ENCODE data around the gene MTMR1. TPM values are rescaled to one million over a fixed set of nuclear protein-coding genes. Genes with fewer than 3 reads are reported as not detected.

The MTMR1 gene
- total RNA-seq, 1 experiment from 2014 or later: 17.5 TPM

DNA sequence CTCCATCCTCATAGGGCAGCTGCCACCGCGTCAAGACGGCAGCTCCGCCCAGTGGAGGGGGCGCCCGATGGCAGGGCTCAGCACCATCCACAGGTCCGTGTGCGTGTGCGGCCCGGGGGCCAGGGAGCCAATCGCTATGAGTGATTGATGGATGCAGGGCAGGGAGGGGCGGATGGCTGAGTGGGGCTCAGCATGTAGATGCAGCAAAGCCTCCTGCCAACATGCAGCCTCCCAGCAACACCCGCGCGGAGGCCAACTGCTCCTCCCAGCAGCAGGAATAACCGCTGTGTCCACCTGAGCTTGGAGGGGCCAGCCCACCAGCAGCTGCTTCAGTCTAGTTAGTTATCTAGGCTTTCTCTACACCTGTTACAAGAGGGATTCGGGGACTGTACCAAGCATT lies 77.4 kb downstream of the MTMR1 start:
- no peaks in the 10 kb centered on the region for H3K27me3 ChIP-seq (replicated peaks)
- no peak overlapping the region for H3K4me3 ChIP-seq
- peaks cover 16% of the 10 kb centered on the region for H3K4me1 ChIP-seq (replicated peaks)
- no peak overlapping the region for H3K27ac ChIP-seq
- no peaks in the 10 kb centered on the region for H3K9me3 ChIP-seq (replicated peaks)
- no peaks in the 10 kb centered on the region for H3K36me3 ChIP-seq
- DNase-seq (ENCODE audit: low read depth in 1 of 2, low spot score in 2 of 2): no peak

DNA sequence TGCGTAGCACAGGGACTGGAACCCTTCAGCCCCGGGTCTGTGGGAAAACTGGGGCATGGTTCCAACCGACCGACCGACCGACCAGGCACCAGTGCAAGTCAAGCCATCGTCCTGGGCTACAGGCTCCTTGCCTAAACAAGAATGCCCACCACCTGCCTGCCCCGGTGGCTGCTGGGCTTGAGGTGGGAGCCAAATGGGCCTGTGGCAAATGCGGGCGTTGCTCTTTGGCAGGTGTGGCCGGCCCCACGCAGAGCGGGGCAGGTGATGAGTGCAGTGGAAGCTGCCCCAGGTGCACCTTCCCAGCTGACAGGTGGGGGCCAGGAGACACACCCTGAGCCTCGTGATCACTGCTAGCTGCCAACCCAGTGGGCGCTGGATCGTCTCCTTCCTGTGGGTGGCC lies 77.9 kb downstream of the MTMR1 start:
- H3K4me1 ChIP-seq (replicated peaks): peaks cover 16% of the 10 kb centered on the region
- no peak overlapping the region for H3K27ac ChIP-seq
- no peak for DNase-seq (ENCODE audit: low read depth in 1 of 2, low spot score in 2 of 2)
- H3K27me3 ChIP-seq (replicated peaks): no peaks in the 10 kb centered on the region
- no peaks in the 10 kb centered on the region for H3K36me3 ChIP-seq
- no peaks in the 10 kb centered on the region for H3K9me3 ChIP-seq (replicated peaks)
- no peak overlapping the region for H3K4me3 ChIP-seq

DNA sequence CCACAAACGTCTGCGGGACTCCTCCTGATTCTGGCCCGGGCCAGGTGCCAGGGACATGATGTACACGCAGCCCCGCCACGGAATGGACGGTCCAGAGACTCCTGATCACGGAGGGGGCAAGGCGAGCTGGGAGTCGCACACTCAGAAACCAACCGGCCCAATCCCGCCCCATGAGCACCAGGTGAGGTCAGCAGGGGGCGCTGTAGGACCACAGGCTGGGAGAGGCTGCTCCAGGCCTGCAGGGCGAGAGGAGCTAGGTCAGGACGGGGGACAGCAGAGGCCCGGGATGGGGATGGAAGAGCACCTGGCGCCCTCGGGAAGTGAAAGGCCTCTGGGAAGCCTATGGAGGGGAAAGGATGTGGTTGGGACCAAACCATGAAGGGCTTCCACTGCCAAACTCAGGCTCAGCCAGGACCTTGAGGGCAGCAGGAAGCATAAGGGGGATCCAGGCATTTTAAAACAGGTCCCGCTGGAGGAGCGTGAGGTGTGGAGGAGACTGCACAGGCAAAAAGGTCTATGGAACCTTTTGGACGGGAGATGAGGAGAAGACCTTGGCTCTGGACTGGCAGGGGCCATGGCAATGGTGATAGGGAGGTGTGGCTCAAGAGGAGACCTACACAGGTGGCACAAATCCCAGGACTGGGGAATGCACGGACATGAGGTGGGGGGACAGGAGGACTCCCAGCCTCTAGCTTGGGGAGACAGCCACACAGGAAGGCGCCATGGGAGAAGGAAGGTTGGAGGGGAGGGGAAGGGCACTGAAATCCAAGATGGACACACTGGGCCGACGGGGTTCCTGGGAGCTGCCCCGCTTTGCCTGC lies 79.2 kb downstream of the MTMR1 start:
- H3K36me3 ChIP-seq: no peaks in the 10 kb centered on the region
- H3K27ac ChIP-seq: no peak overlapping the region
- no peaks in the 10 kb centered on the region for H3K9me3 ChIP-seq (replicated peaks)
- peaks cover 8% of the 10 kb centered on the region for H3K4me1 ChIP-seq (replicated peaks)
- no peak overlapping the region for H3K4me3 ChIP-seq
- no peaks in the 10 kb centered on the region for H3K27me3 ChIP-seq (replicated peaks)
- DNase-seq (ENCODE audit: low read depth in 1 of 2, low spot score in 2 of 2): peak; percentile 56 to 67

DNA sequence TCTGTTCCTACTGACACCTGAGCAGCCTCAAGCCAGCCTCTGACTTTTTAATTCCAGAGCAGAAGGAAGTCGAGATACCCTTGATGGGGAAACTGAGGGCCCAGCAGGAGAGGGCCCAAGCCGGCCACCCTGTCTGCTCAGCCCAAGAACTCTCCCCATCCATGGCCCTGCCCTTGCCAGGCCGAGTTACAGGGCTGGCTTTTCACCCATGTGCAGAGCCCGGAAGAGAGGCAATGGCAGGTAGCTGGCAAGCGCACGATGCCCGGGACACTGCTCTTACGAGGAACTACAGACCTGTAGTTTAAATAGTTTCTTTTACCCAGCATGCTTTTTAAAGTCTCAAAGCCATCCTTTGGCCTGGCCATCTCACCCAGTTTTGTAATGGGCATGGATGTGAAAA lies 79.9 kb downstream of the MTMR1 start:
- Histone ChIP-seq H3K27ac (no peak overlapping the region), H3K36me3 (no peaks in the 10 kb centered on the region), H3K4me3 (no peak overlapping the region), H3K4me1 (replicated peaks) (peaks cover under 1% of the 10 kb centered on the region), H3K9me3 (replicated peaks) (no peaks in the 10 kb centered on the region), H3K27me3 (replicated peaks) (no peaks in the 10 kb centered on the region)
- no peak for DNase-seq (ENCODE audit: low read depth in 1 of 2, low spot score in 2 of 2)

DNA sequence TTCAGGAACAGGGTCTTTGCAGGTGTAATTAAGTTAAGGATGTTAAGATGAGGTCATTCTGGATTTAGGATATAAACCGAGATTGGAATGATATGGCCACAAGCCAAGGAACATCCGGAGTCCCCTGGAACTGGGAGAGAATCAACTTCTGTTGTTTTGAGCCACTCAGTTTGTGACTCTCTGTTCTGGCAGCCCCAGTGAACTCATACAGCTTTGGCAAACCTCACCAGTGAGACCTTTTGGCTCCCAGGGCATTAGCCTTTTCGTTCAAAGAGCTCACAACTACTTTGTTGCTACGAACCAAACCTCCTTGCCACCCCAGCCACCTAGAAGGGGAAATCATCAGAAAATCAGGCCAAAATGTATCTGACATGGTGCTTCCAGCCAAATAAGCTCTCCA lies 80.4 kb downstream of the MTMR1 start:
- Histone ChIP-seq H3K4me3 (no peak overlapping the region), H3K27me3 (replicated peaks) (no peaks in the 10 kb centered on the region), H3K9me3 (replicated peaks) (no peaks in the 10 kb centered on the region), H3K36me3 (no peaks in the 10 kb centered on the region), H3K4me1 (replicated peaks) (no peaks in the 10 kb centered on the region), H3K27ac (no peak overlapping the region)
- no peak for DNase-seq (ENCODE audit: low read depth in 1 of 2, low spot score in 2 of 2)

DNA sequence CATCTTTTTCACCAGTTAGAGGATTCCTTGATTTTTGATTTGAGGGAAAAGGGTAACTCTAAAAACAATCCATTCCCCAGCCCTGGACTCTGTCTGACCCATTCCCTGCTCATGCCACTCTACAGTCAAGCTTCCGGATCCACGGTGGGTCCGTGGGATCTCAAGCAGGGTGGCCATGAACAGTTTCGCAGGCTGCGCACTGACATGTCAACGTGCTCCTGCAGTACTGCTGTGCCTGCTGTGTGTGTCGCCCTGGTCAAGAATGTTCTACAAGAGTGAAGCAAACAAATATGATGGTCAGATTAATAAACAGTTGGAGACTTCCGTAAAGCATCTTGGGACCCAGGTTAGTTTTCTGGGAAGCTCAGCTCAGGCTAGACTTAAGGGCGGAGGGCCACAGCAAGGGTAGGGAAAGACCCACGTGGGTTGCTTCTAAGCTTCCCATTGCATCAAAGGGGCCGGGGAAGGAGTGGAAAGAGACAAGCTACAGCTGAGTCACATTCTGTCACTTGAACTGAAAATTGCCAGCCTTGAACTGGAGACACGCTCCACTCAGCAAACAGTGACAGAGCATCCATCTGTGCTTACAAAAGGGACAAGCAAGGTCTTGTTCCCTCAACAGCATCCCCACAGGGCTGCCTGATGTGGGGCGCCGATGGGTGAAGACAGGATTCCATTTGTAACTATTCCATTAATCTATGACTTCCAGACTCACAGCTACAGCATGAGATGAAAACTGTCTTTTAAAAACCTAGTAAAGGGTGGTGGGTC lies 81.8 kb downstream of the MTMR1 start:
- Histone ChIP-seq H3K4me1 (replicated peaks) (no peaks in the 10 kb centered on the region), H3K27me3 (replicated peaks) (no peaks in the 10 kb centered on the region), H3K4me3 (no peak overlapping the region), H3K36me3 (no peaks in the 10 kb centered on the region), H3K9me3 (replicated peaks) (no peaks in the 10 kb centered on the region), H3K27ac (no peak overlapping the region)
- DNase-seq (ENCODE audit: low read depth in 1 of 2, low spot score in 2 of 2): no peak

DNA sequence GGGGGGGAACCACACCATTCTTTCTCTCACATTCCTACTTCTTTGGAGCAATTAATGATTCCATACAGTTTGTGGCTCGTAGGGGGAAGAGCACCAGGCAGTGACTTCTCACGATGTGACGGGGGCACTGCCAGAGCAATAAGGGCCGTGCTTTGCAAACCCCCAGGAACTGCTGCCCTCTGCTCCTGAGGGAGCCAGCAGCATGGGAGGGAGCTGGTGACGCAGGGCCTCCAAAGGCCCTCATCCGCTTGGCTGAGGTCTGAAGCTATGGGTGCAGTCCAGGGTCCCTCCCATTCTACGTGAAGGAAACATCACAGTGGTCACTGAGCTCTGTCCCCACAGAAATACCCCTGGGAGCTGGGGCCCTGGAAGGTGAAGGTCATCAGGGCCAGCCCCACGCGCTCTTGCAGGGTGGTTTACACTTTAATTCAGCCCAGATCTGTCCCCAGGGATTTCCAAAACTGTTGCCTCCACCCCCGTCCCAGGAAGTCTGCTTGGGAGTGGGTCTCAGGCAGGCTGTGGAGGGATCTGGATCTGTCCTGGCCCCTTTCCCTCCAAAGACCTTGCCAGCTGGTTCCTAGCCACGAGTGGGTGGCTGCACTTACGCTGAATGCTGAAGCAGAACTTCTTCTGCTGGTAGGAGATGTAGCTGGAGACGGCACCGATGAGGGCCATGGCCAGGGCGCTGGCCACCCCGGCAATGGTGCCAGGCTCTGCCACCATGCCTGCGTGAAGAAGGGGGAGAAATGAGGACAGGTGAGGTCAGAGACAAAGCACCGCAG lies 82.6 kb downstream of the MTMR1 start:
- no peaks in the 10 kb centered on the region for H3K9me3 ChIP-seq (replicated peaks)
- no peak overlapping the region for H3K4me3 ChIP-seq
- H3K36me3 ChIP-seq: no peaks in the 10 kb centered on the region
- no peak overlapping the region for H3K27ac ChIP-seq
- H3K4me1 ChIP-seq (replicated peaks): no peaks in the 10 kb centered on the region
- no peak for DNase-seq (ENCODE audit: low read depth in 1 of 2, low spot score in 2 of 2)
- H3K27me3 ChIP-seq (replicated peaks): no peaks in the 10 kb centered on the region

DNA sequence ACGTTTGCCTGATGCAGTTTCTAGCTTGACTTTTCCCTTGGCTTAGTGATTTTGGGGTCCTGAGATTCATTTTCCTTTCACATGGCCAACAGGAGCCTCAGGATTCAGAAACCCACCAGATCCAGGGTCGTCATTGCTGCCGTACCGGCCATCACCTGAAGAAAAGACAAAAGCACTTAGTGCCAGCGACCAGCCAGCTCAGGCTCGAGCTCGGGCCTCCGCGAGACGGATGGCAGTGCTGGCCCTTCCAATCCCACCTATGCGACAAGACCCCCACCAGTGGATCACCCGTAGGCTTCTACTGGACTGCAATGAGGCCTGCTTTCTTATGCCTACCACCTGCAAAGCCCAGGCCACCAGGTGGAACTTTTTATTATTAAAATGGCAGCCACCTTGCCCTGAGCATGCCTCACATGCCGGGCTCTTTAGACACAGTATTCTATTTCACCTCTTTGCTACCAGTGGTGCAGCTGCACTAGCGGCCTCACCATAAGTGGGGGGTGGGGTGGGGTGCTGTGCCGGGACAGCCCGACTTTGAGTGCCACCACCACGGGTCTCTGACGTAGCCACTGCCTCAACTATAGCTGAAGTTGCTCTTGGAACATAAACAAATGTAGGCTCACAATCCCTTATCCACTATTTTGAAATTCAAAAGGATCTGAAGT lies 84.3 kb downstream of the MTMR1 start:
- Histone ChIP-seq H3K9me3 (replicated peaks) (no peaks in the 10 kb centered on the region), H3K36me3 (no peaks in the 10 kb centered on the region), H3K4me1 (replicated peaks) (no peaks in the 10 kb centered on the region), H3K4me3 (no peak overlapping the region), H3K27ac (no peak overlapping the region), H3K27me3 (replicated peaks) (no peaks in the 10 kb centered on the region)
- DNase-seq (ENCODE audit: low read depth in 1 of 2, low spot score in 2 of 2): no peak

DNA sequence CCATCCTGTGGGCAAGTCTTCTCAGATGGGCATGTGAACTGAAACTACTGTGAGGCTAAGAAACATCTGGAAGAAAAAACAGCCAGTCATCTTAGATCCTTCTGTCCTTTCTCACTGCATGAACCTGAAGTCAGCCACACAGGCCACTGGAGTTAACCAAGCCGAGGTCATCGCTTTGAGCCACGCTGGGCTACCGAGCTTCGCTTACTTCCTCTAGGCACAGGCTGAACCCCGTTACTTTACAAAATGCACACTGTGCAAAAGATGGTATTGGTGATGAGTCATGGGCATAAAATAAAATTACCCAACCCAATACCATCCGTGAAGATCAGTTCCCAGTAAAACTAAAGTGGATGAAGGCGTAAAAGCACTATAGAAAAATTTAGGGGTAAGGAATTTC lies 86.2 kb downstream of the MTMR1 start:
- H3K4me3 ChIP-seq: no peak overlapping the region
- H3K4me1 ChIP-seq (replicated peaks): no peaks in the 10 kb centered on the region
- no peak for DNase-seq (ENCODE audit: low read depth in 1 of 2, low spot score in 2 of 2)
- H3K27me3 ChIP-seq (replicated peaks): no peaks in the 10 kb centered on the region
- no peaks in the 10 kb centered on the region for H3K9me3 ChIP-seq (replicated peaks)
- H3K27ac ChIP-seq: no peak overlapping the region
- H3K36me3 ChIP-seq: no peaks in the 10 kb centered on the region

DNA sequence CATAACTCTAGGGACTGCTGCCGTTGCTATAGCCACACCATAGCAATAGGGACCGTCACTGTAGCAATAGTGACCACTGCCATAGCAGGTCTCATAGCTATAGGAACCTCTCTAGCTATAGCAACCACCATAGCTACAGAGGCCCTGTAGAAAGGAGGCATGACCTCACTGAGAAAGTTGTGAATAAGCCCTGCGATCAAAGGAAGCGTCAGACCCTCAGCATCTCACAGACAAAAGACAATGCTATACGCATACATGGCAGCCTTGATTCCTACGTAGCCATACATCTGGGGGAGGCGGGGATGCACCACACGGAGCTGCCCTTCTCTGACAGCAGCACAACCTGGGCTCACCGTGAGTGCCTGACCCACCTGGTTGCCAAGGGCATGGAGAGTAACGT lies 88.5 kb downstream of the MTMR1 start:
- no peak for DNase-seq (ENCODE audit: low read depth in 1 of 2, low spot score in 2 of 2)
- no peaks in the 10 kb centered on the region for H3K9me3 ChIP-seq (replicated peaks)
- H3K27ac ChIP-seq: no peak overlapping the region
- no peak overlapping the region for H3K4me3 ChIP-seq
- no peaks in the 10 kb centered on the region for H3K36me3 ChIP-seq
- H3K4me1 ChIP-seq (replicated peaks): no peaks in the 10 kb centered on the region
- H3K27me3 ChIP-seq (replicated peaks): no peaks in the 10 kb centered on the region

DNA sequence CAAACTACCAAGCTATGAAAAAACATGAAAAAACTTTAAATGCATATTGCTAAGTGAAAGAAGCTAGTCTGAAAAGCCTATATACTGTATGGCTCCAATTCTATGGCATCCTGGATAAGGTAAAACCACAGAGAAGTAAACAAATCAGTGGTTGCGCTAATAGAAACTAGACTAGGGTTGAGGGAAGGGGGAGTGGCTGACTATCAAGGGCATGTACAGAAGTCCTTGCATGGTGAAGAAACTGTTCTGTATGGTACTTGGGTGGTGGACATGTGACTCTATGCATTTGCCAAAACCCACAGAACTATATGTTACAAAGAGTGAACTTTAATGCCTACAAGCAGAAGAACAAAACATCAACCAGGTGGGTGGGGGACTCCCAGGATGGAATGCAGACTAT lies 96.8 kb downstream of the MTMR1 start:
- Histone ChIP-seq H3K4me1 (replicated peaks) (no peaks in the 10 kb centered on the region), H3K36me3 (no peaks in the 10 kb centered on the region), H3K4me3 (no peak overlapping the region), H3K27ac (no peak overlapping the region), H3K27me3 (replicated peaks) (no peaks in the 10 kb centered on the region), H3K9me3 (replicated peaks) (no peaks in the 10 kb centered on the region)
- no peak for DNase-seq (ENCODE audit: low read depth in 1 of 2, low spot score in 2 of 2)

DNA sequence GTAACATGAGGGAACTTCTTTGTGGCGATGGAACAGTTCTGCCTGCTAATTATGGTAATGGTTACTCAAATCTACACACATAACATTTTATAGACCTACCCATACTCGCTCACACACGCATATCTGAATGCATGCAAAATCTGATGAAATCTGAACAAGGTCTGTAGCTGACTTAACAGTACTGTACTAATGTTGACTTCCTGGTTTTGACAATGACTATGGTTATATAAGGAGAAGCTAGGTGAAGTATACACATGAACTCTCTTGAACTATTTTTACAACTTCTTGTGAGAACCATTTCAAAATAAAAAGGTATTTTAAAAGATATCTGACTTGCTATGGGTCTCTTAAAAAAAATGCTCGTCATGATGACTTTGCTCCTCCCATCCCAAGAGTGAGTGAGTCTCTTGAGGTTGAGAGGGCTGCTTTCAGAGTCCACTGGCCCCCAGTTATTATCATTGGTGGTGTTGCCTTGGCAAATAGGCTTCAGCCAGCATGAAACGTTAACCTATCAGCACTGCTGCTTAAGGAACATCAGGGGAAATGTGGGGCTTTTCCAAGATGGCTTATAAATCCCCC lies 99.8 kb downstream of the MTMR1 start:
- no peak overlapping the region for H3K4me3 ChIP-seq
- H3K36me3 ChIP-seq: no peaks in the 10 kb centered on the region
- H3K9me3 ChIP-seq (replicated peaks): no peaks in the 10 kb centered on the region
- no peak overlapping the region for H3K27ac ChIP-seq
- no peaks in the 10 kb centered on the region for H3K4me1 ChIP-seq (replicated peaks)
- no peak for DNase-seq (ENCODE audit: low read depth in 1 of 2, low spot score in 2 of 2)
- H3K27me3 ChIP-seq (replicated peaks): no peaks in the 10 kb centered on the region

DNA sequence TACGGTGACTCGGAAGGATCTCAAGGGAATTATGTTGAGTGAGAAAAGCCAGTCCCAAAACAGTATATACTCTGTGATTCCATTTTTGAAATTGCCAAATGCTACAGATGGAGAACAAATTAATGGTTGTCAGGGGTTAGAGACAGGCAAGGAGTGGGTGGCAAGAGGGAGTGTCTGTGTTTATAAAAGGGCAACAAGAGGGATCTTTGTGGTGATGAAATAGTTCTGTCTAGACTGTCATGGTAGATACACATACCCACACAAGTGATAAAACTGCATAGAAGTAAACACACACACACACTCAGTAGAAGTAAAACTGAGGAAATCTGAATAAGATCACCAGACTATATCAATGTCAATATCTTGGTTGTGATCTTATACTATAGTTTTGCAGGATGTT lies 112.5 kb downstream of the MTMR1 start:
- no peak for DNase-seq (ENCODE audit: low read depth in 1 of 2, low spot score in 2 of 2)
- H3K9me3 ChIP-seq (replicated peaks): no peaks in the 10 kb centered on the region
- H3K36me3 ChIP-seq: no peaks in the 10 kb centered on the region
- H3K27ac ChIP-seq: no peak overlapping the region
- no peaks in the 10 kb centered on the region for H3K4me1 ChIP-seq (replicated peaks)
- H3K27me3 ChIP-seq (replicated peaks): no peaks in the 10 kb centered on the region
- H3K4me3 ChIP-seq: no peak overlapping the region

Data from SJSA1 (cell line).